ENCODE measurements around the gene ABCD1.
"Not testable (repeated sequence)": the region's sequence is repeated elsewhere in the genome, so short reads cannot be mapped to it uniquely, and the experiment has no call there.

Gene ABCD1

DNA sequence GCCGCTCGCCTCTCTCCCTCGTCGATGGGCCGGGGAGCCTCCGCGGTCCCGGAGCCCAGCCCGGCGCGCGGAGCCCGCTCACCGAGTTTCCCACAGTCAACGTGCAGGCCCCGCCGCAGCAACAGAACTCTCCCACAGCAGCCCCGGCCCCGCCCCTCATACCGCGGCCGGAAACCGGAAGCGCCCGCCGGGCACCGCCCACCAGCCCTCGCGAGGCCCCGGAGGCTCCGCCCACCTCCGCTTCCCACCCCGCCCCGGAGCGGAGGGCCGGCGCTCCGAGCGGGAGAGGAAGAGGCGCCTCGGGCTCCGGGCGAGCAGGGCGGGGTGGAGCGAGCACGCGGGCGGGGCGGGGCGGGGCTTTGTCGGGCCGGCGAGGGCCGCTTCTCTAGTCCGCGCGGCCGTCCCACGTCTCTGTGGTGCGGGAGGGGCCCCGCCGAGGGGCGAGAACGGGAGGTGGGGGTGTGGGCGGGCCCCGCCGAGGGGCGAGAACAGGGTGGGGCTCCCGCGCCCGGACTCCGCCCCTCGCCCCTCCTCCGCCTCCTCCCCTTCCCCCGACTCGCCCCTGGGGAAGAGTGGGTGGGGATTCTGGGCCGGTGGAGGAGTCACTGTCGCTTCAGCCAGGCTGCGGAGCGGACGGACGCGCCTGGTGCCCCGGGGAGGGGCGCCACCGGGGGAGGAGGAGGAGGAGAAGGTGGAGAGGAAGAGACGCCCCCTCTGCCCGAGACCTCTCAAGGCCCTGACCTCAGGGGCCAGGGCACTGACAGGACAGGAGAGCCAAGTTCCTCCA is at the start of gene ABCD1, which contains the start of gene BCAP31:
Gene ABCD1 (plus strand): TSS at position 605 of the 787 bp plus-strand sequence. CDS start 411 bp downstream, outside the sequence.
Gene BCAP31 (minus strand): TSS at position 136 of the 787 bp plus-strand sequence. CDS start 1,143 bp downstream, outside the sequence.
- peak; percentile 82 to 85 for DNase-seq (ENCODE audit: low spot score in 2 of 2)
- Mint-ChIP-seq H3K9me3 (no peaks in the 10 kb centered on the region), H3K4me3 (peak within 1 kb of the TSS; percentile 91), H3K27ac (peak within 1 kb of the TSS; percentile 89), H3K36me3 (no peaks in the 10 kb centered on the region), H3K27me3 (no peaks in the 10 kb centered on the region), H3K4me1 (peaks cover 5% of the 10 kb centered on the region)
- peak; percentile 65 for ATAC-seq (ENCODE audit: low read depth)

DNA sequence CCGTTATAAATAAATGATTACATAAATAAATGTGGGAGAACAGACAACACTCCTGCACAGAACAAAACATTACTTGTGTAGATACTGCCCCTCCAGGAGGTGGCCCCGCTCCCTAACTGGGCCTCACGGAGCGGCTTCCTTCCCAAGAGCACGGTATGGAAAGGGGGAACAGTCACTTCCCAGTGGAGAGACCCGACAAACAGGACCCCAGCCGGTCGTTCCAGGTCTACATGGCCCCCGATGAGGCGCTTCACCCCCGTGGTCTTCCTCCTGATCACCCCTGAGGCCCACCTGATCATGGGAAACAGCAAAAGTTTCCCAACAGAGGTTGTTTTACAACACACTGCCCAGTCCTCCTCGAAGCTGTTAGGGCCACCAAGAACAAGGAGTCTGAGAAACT is 43.5 kb upstream of the ABCD1 start:
- Mint-ChIP-seq H3K4me1 (no peaks in the 10 kb centered on the region), H3K36me3 (no peaks in the 10 kb centered on the region), H3K4me3 (no peak overlapping the region), H3K9me3 (peaks cover 2% of the 10 kb centered on the region), H3K27ac (no peak overlapping the region), H3K27me3 (peaks cover 4% of the 10 kb centered on the region)
- no peak for ATAC-seq (ENCODE audit: low read depth)
- DNase-seq (ENCODE audit: low spot score in 2 of 2), result no peak

DNA sequence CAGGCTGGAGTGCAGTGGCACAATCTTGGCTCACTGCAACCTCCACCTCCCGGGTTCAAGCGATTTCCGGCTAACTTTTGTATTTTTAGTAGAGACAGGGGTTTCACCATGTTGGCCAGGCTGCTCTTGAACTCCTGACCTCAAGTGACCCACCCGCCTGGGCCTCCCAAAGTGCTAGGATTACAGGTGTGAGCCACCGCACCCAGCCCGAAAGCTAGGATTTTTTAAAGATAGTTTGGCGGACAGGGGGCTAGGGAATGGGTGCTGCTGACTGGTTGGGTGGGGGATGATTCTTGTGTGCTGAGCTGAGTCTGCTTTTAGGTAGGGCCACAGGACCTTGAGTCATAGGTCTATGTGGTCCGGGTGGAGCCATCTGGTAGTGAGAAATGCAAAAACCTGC is 41.2 kb upstream of the ABCD1 start:
- H3K36me3 Mint-ChIP-seq; H3K27me3 Mint-ChIP-seq; H3K27ac Mint-ChIP-seq; DNase-seq (ENCODE audit: low spot score in 2 of 2); H3K9me3 Mint-ChIP-seq; H3K4me1 Mint-ChIP-seq; ATAC-seq (ENCODE audit: low read depth); H3K4me3 Mint-ChIP-seq: not testable (repeated sequence)

DNA sequence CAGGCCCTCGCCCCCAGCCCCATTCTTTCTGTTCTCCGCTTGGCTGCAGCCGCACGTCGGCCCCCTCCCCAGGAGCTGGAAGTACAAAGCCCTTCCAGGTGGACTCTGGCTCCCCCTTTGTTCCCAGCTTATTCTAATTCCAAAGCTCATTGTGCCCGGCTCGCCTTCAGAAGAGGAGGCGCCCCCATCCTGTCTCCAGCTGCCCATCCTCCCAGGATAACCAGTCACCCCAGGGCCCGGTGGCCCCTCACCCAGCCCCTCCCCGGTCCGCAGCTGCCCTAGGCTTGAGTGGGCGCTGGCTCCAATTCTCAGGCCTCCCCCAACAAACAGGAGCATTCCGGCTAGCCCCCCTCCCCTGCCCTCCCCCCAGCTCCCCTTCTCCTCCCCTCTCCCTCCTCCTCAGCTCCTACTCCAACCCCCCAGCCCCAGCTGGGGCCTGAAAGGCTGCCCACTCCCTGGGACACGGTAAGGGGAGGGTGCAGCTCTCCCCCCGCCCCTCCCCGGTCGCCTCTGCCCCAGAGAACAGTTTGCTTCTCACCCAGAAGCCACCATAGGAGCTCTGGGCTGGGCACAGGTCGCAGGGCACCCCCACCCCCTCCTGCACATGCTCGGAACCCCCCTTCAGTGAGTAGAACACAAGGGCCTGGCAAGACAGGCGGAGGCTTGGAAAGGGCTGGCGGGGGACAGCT is 40.0 kb upstream of the ABCD1 start:
- Mint-ChIP-seq H3K27me3 (peaks cover 7% of the 10 kb centered on the region), H3K27ac (no peak overlapping the region), H3K4me1 (peaks cover 2% of the 10 kb centered on the region), H3K9me3 (peaks cover 2% of the 10 kb centered on the region), H3K36me3 (no peaks in the 10 kb centered on the region), H3K4me3 (no peak overlapping the region)
- DNase-seq (ENCODE audit: low spot score in 2 of 2) (no peak), ATAC-seq (ENCODE audit: low read depth) (no peak)

DNA sequence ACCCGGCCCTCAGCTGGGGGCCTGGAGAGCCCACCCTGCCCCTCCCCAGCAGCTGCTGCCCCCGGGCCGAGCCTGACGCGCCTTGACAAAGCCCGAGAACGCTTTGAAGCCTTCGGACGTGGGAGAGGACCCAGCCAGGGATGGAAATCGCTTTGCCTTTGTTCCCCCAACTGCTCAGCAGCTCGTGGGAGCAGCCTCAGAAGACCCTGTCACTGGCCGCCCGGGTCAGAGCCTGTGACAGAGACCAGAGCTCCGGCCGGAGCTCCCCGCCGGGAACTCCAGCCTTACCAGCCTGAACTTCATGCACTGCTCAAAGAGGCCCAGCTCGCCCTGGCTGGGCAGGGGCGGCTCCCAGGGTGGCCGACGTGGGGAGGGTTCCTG is 39.5 kb upstream of the ABCD1 start:
- Mint-ChIP-seq H3K27me3 (peaks cover 5% of the 10 kb centered on the region), H3K4me1 (peaks cover 2% of the 10 kb centered on the region), H3K36me3 (no peaks in the 10 kb centered on the region), H3K27ac (no peak overlapping the region), H3K4me3 (no peak overlapping the region), H3K9me3 (peaks cover 2% of the 10 kb centered on the region)
- DNase-seq (ENCODE audit: low spot score in 2 of 2), result no peak
- no peak for ATAC-seq (ENCODE audit: low read depth)

DNA sequence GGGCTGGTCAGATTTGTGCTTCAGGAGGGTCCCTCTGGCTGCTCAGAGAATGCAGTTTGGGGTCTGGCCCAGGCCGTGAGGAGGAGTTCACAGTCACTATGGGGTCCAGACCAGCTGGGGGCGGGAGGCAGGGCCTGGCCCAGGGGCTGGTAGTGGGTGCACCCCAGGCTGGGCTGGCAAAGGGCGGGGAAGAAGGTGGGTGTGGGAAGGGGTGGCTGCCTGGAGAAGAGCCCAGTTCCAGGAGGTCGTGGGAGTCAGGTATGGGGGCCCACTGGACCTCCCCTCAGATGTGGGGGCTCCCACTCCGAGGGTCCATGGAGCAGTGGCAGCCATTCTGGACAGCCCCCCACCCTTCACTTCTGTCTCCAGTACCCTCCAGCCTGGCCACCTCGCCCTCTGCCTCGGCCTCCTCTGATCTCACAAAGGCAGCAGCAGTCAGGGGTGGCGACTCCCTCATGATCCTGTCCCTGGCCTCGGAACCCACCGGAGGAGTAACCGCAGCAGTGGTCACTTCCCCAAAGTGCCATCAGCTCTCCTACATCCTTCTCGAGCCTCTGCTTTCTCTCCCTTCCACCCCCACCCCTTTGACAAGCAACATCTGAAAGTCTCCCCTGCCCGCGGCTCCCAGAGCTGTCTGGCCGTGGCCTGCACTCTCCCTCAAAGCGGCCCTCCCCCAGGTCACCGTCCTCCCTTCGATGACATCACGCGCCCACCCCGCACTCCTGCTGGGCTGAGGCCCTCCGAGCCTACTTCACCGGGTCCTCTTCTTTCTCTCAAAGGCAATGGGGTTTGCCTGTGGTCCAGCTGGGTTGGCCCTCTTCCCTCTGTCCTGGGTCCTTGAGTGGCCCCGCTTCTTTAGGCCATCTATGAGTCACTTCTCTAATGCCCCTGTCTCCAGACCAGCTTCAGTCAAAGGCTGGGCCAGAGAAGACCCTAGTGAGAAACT is 38.6 kb upstream of the ABCD1 start:
- no peak for DNase-seq (ENCODE audit: low spot score in 2 of 2)
- no peak overlapping the region for H3K27ac Mint-ChIP-seq

DNA sequence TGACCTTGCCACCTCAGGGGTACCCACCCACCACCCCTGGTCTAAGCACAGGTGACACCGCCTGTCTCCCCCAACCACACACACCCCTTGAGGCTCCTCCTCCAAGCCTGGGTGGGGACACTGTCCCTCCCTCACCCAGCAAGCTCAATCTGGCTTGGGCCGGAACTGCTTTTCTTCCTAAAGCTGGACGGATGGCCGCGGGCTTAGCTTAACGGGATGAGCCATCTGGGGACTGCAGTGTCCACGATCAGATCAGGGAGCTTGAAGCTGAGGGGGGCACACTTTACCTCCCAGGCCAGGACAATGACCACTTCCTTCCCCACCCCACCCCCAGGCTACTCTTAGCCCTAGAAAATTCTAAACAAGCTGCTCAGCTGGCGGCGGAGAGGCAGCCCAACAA is 37.9 kb upstream of the ABCD1 start:
- Mint-ChIP-seq H3K4me3 (peak overlapping the region; percentile 29), H3K27me3 (peaks cover 3% of the 10 kb centered on the region), H3K36me3 (no peaks in the 10 kb centered on the region), H3K27ac (no peak overlapping the region), H3K9me3 (peaks cover 2% of the 10 kb centered on the region), H3K4me1 (peaks cover 2% of the 10 kb centered on the region)
- DNase-seq (ENCODE audit: low spot score in 2 of 2) (no peak), ATAC-seq (ENCODE audit: low read depth) (no peak)

More for the DNA sequence above, 38.6 kb upstream of the ABCD1 start:
- H3K4me3 Mint-ChIP-seq, result peak overlapping the region; percentile 29
- H3K4me1 Mint-ChIP-seq, result peaks cover 2% of the 10 kb centered on the region
- H3K9me3 Mint-ChIP-seq, result peaks cover 2% of the 10 kb centered on the region
- H3K27me3 Mint-ChIP-seq, result peaks cover 3% of the 10 kb centered on the region
- H3K36me3 Mint-ChIP-seq, result no peaks in the 10 kb centered on the region
- no peak for ATAC-seq (ENCODE audit: low read depth)

DNA sequence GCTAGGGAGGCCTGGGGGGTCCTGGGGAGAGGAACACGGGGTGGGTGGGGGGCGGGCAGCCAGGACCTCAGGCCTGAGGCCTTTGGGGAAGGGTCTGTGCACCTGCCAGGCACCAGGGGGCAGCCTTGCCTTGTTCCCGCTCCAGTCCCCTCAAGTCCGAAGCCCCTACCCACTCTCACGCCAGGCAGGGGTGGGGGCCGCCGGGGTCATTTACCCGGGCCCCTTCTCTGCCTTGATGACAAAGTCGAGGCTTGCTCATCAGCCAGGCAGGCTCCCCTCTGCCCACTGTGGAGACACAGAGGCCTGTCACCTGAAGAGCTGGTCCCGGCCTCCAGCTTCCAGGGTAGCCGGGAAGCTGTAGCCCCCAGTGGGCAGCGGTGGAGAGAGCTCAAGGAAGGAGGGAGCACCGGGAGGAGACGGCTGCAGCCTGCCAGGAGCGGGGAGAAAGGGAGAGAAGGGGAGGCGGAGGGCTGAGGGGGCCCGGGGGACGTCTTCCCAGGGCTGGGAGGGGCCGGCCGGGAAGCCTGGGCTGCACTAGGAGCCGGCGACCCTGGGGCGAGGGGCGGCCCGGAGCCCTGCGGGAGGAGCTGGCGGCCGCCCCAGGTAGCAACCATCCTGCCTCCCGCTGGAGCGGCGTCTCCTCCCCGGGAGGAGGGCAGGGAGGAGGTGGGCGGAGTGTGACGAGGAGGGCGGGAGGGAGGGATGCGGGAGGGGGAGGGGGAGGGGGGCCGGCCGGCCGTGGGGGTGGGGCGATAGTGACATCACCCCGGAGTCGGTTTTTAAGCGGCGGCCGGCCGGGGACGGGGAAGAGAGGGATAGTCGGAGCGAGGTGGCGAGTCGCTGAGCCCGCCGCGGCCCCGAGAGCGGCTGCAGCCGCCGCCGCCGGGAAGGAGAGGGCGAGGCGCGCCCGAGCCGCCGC is 37.3 kb upstream of the ABCD1 start, which contains the start of gene SLC6A8:
Gene SLC6A8 (plus strand): TSS at position 806 of the 919 bp plus-strand sequence. CDS start 649 bp downstream, outside the sequence.
- Mint-ChIP-seq H3K27ac (no peak within 1 kb of the TSS), H3K9me3 (peaks cover 2% of the 10 kb centered on the region), H3K27me3 (peaks cover 3% of the 10 kb centered on the region), H3K4me1 (peaks cover 2% of the 10 kb centered on the region), H3K36me3 (no peaks in the 10 kb centered on the region), H3K4me3 (peak within 1 kb of the TSS; percentile 94)
- ATAC-seq (ENCODE audit: low read depth), result peak; percentile 55
- peak in 1 of 2 donors; percentile 39 for DNase-seq (ENCODE audit: low spot score in 2 of 2)

DNA sequence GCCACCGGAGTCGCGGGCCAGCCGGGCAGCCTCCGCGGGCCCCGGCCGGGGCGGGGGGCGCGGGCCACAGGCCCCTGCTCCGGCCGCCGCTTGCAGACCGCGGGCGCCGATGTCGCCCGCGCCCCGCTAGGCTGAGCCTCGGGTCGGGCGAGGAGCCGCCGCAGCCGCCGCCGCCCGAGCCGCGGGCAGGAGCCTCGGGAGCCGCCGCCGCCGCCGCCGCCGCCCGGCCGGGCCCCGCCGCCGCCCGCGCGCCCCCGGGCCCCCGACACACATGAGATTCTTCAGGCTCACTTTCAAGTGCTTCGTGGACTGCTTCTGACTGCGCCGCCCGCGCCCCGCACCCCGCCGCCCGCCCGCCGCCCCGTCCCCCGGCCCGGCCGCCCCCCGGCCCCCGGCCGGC is 36.6 kb upstream of the ABCD1 start:
- no peaks in the 10 kb centered on the region for H3K36me3 Mint-ChIP-seq
- ATAC-seq (ENCODE audit: low read depth) (peak; percentile 46), DNase-seq (ENCODE audit: low spot score in 2 of 2) (no peak)
- H3K27me3 Mint-ChIP-seq, result peaks cover 3% of the 10 kb centered on the region
- no peak overlapping the region for H3K4me3 Mint-ChIP-seq
- H3K4me1 Mint-ChIP-seq, result peaks cover 2% of the 10 kb centered on the region
- no peak overlapping the region for H3K27ac Mint-ChIP-seq
- H3K9me3 Mint-ChIP-seq, result peaks cover 2% of the 10 kb centered on the region

DNA sequence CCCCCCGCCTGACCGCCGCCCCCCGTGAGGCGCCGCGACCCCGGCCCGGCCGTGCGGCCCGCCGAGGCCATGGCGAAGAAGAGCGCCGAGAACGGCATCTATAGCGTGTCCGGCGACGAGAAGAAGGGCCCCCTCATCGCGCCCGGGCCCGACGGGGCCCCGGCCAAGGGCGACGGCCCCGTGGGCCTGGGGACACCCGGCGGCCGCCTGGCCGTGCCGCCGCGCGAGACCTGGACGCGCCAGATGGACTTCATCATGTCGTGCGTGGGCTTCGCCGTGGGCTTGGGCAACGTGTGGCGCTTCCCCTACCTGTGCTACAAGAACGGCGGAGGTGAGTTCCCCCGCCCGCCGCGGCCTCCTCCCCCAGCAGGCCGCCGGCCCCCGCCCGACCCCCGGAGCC is 36.1 kb upstream of the ABCD1 start:
- peaks cover 3% of the 10 kb centered on the region for H3K27me3 Mint-ChIP-seq
- peaks cover 2% of the 10 kb centered on the region for H3K4me1 Mint-ChIP-seq
- no peak overlapping the region for H3K27ac Mint-ChIP-seq
- ATAC-seq (ENCODE audit: low read depth) (no peak), DNase-seq (ENCODE audit: low spot score in 2 of 2) (no peak)
- H3K36me3 Mint-ChIP-seq, result no peaks in the 10 kb centered on the region
- H3K4me3 Mint-ChIP-seq, result no peak overlapping the region
- H3K9me3 Mint-ChIP-seq, result peaks cover 2% of the 10 kb centered on the region

DNA sequence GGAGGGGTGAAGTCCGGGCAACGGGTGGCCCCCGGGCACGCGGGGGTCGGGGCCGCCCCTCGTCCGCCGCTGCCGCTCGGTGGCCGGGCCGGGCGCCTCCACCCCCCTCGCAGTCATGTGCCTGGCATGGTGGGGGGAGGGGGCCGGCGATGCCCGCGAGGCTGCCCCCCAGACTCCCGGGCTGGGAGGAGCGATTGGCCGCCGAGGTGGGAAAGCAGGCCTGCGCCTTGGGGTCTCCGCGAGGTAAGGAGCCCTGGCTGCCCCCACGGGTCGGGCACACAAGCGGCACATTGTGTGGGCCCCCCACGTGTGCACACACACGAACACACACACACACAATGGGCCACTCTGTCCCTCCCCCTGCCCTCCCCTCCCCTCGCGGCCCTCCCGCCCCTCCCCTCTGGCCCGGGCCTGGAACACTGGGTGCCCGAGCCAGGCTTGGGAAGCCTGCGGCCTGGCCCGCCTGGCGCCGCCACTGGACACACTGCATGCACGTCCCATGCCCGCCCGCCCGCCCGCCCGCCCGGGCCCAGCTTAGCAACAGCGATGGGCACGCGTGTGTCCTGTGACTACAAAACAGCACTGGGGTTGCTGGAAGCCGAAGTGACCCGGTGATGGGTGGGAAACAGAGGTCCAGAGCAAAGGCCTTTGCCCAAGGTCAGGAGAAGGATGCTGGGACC is 35.6 kb upstream of the ABCD1 start:
- H3K36me3 Mint-ChIP-seq, result no peaks in the 10 kb centered on the region
- no peak for DNase-seq (ENCODE audit: low spot score in 2 of 2)
- ATAC-seq (ENCODE audit: low read depth), result no peak
- H3K4me3 Mint-ChIP-seq, result no peak overlapping the region
- no peak overlapping the region for H3K27ac Mint-ChIP-seq
- peaks cover 2% of the 10 kb centered on the region for H3K4me1 Mint-ChIP-seq
- H3K9me3 Mint-ChIP-seq, result no peaks in the 10 kb centered on the region
- H3K27me3 Mint-ChIP-seq, result peaks cover 3% of the 10 kb centered on the region

DNA sequence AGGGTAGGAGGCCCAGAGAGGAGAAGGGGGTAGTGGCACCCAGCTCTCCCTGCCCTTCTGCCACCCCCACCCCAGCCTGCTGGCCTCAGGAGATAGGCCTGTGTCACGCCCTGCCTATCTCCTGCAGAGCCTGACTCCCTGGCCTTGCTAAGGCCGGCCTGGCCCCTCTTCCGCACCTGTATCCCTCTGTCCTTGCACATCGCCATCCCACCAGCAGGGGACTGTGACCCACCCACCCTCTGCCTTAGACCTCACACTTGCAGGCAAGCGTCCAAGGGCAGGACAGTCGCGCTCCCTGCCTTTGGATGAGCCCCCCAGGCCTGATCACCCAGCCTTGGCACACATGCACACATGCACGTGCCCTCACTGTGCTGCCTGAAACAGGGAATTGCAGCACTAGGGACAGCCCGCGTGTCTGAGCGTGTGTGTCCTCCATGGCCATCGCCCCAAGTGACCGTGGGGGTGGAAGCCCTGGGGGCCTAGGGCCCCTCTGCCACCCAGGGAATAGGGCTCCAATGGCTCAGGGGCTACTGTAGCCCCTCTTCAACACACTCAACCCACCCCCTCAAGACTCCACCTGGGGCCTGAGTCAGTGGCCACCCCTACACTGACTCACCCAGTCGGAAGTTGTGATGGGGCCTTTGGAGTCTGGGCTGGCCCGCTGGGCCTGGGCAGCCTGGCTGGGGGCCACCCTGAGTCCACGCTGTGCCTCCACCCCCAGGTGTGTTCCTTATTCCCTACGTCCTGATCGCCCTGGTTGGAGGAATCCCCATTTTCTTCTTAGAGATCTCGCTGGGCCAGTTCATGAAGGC is 34.8 kb upstream of the ABCD1 start:
- no peak for ATAC-seq (ENCODE audit: low read depth)

More for the DNA sequence above, 34.8 kb upstream of the ABCD1 start:
- Mint-ChIP-seq H3K36me3 (peaks cover 2% of the 10 kb centered on the region), H3K9me3 (no peaks in the 10 kb centered on the region), H3K4me1 (peaks cover 2% of the 10 kb centered on the region), H3K4me3 (no peak overlapping the region), H3K27me3 (peaks cover 3% of the 10 kb centered on the region), H3K27ac (no peak overlapping the region)
- DNase-seq (ENCODE audit: low spot score in 2 of 2), result no peak

Data from memory B cell (primary cell).